Caco-2 (cell line): ENCODE data around the gene TESMIN. TPM values are rescaled to one million over a fixed set of nuclear protein-coding genes. Genes with fewer than 3 reads are reported as not detected.

Experiments
- BruUV-seq: library from RNA; stranded (reverse); fragments of 400-500 nt; replicated peaks from 2 replicates; lab custom pipeline; 2021; lab: Mats Ljungman, UMichigan
- CTCF ChIA-PET: fragments of 300-600 bp; sonication (Branson Sonifier 250); formaldehyde crosslinking; loops from one replicate; lab custom pipeline; 2022; ENCODE audit warnings: antibody characterized with exemption; lab: Charles Lee
- POLR2A ChIA-PET: fragments of 300-600 bp; sonication (Branson Sonifier 250); formaldehyde crosslinking; loops from one replicate; lab custom pipeline; 2022; ENCODE audit warnings: antibody characterized with exemption; lab: Charles Lee
- DNase-seq, 2 experiments: peaks; one replicate each; pipeline versions ENCODE4 v3.0.0 to v3.0.0-alpha.2; 2020 to 2022
- H3K27me3 ChIP-seq: replicated peaks from 2 replicates; pipeline ENCODE4 v1.6.0; 2011; ENCODE audit warnings: low read length; ENCODE audit not compliant: control insufficient read depth, insufficient read depth
- H3K36me3 ChIP-seq: 2 replicates; pipeline ENCODE4 v1.5.1; 2011; ENCODE audit warnings: low read length; ENCODE audit not compliant: control insufficient read depth, insufficient read depth
- H3K4me1 ChIP-seq: fragments of 250-450 bp; sonication (Bioruptor Pico); 2 replicates; pipeline ENCODE4 v1.5.1; 2020; ENCODE audit warnings: mild to moderate bottlenecking
- H3K4me3 ChIP-seq: 2 replicates; pipeline ENCODE4 v1.5.1; 2011; ENCODE audit warnings: low read depth, mild to moderate bottlenecking, control low read depth, low read length
- H3K9me3 ChIP-seq: fragments of 250-450 bp; sonication (Bioruptor Pico); 2 replicates; pipeline ENCODE4 v1.5.1; 2020; ENCODE audit warnings: mild to moderate bottlenecking, moderate library complexity
- H3K27ac Mint-ChIP-seq: one replicate; pipeline ENCODE4 v1.8.0; 2022; ENCODE audit warnings: mixed read lengths; ENCODE audit not compliant: unreplicated experiment
- H3K27me3 Mint-ChIP-seq: one replicate; pipeline ENCODE4 v1.8.0; 2022; ENCODE audit warnings: mixed read lengths; ENCODE audit not compliant: insufficient read depth, unreplicated experiment
- H3K36me3 Mint-ChIP-seq: one replicate; pipeline ENCODE4 v1.8.0; 2022; ENCODE audit warnings: mild to moderate bottlenecking, mixed read lengths; ENCODE audit not compliant: insufficient read depth, unreplicated experiment
- H3K4me1 Mint-ChIP-seq: one replicate; pipeline ENCODE4 v1.8.0; 2022; ENCODE audit warnings: low read depth, mixed read lengths; ENCODE audit not compliant: unreplicated experiment
- H3K4me3 Mint-ChIP-seq: one replicate; pipeline ENCODE4 v1.8.0; 2022; ENCODE audit warnings: mild to moderate bottlenecking, moderate library complexity, mixed read lengths; ENCODE audit not compliant: unreplicated experiment
- H3K9me3 Mint-ChIP-seq: one replicate; pipeline ENCODE4 v1.8.0; 2022; ENCODE audit warnings: mixed read lengths; ENCODE audit not compliant: unreplicated experiment
- intact Hi-C: fragments of 100-400 bp; cut with micrococcal nuclease; formaldehyde crosslinking; loops from one replicate; pipeline ENCODE4 v1.10.0; 2022; ENCODE audit not compliant: unreplicated experiment
- total RNA-seq: library from RNA; stranded (reverse); gene quantifications from 2 replicates; pipeline ENCODE4 v1.2.3, GENCODE V29; 2022
- TF ChIP-seq, protein P1 (sequence below), 2 experiments: fragments of 200-600 bp in 1 of 2; IDR thresholded peaks; 1 replicate in 1 of 2; 2 replicates in 1 of 2; pipeline versions ENCODE4 v1.5.1 to v1.8.0; 2011 to 2022; ENCODE audit warnings: antibody characterized with exemption in 1 of 2, control low read depth in 1 of 2, inconsistent platforms in 1 of 2, low read depth in 1 of 2, low read length in 1 of 2, mild to moderate bottlenecking in 1 of 2, moderate library complexity in 1 of 2; ENCODE audit not compliant: insufficient read depth in 1 of 2, severe bottlenecking in 1 of 2, unreplicated experiment in 1 of 2

The TESMIN gene
- total RNA-seq, 1 experiment from 2014 or later, result 26.2 TPM

DNA sequence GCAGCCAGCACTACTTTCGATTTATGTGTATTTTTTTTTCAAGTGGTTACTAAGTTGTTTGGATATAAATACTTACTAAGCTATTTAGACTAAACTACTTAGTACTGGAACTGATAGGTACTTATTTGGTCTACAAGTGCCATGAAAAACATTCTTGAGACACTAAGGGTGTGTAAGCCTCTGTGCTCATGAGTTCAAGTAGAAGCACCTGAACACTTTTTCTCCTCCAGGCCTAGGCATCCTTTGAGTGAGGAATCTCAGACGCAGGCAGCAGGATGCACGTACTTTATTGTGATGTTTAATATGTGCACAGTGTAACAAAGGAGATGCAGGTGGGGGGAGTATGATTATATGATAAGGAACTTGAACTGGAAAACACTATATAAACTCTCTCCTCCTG lies 7.8 kb downstream of the TESMIN start:
- H3K27me3 Mint-ChIP-seq, result no peaks in the 10 kb centered on the region
- no peak overlapping the region for H3K4me3 Mint-ChIP-seq

DNA sequence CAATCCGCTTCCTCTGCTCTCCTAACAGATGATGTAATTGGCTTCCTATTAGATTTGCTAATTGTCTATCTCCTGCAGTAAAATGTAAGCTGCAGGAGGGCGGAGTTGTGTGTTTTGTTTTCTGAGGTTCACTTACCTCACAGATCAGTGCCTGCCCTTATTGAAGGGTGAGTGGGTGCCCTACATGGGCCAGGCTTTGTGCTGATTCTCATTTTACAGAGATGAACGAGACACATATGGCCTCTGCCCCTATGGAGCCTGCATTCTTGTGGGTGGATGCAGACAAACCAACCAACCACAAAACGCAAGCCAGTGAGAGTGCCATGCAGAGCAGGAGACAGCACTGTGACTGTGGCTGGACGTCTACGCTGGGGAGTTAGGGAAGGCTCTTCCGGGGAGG lies 9.9 kb downstream of the TESMIN start:
- CTCF ChIA-PET, result no interaction called here
- H3K36me3 Mint-ChIP-seq, result peaks cover 13% of the 10 kb centered on the region
- H3K9me3 Mint-ChIP-seq, result no peaks in the 10 kb centered on the region

More for the DNA sequence above, 7.8 kb downstream of the TESMIN start:
- Mint-ChIP-seq H3K27ac (no peak overlapping the region), H3K9me3 (no peaks in the 10 kb centered on the region), H3K4me1 (no peaks in the 10 kb centered on the region), H3K36me3 (peaks cover 13% of the 10 kb centered on the region)
- no peaks in the 10 kb centered on the region; the same call in 1 of the 2 replicates for H3K36me3 ChIP-seq
- no peak for DNase-seq
- TF ChIP-seq, protein P1, sequence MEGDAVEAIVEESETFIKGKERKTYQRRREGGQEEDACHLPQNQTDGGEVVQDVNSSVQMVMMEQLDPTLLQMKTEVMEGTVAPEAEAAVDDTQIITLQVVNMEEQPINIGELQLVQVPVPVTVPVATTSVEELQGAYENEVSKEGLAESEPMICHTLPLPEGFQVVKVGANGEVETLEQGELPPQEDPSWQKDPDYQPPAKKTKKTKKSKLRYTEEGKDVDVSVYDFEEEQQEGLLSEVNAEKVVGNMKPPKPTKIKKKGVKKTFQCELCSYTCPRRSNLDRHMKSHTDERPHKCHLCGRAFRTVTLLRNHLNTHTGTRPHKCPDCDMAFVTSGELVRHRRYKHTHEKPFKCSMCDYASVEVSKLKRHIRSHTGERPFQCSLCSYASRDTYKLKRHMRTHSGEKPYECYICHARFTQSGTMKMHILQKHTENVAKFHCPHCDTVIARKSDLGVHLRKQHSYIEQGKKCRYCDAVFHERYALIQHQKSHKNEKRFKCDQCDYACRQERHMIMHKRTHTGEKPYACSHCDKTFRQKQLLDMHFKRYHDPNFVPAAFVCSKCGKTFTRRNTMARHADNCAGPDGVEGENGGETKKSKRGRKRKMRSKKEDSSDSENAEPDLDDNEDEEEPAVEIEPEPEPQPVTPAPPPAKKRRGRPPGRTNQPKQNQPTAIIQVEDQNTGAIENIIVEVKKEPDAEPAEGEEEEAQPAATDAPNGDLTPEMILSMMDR (IDR thresholded peaks at IDR 0.05; ENCODE audit: insufficient read depth in 1 of 2, low read depth in 1 of 2, low read length in 1 of 2, severe bottlenecking in 1 of 2, unreplicated experiment in 1 of 2), result no peak
- POLR2A ChIA-PET, result no interaction called here
- intact Hi-C loops, result no loop called here
- no peak overlapping the region for H3K4me3 ChIP-seq
- H3K9me3 ChIP-seq, result no peaks in the 10 kb centered on the region
- no peaks in the 10 kb centered on the region for H3K27me3 ChIP-seq
- H3K4me1 ChIP-seq, result no peaks in the 10 kb centered on the region
- CTCF ChIA-PET, result no interaction called here
- no TSS peak for BruUV-seq

DNA sequence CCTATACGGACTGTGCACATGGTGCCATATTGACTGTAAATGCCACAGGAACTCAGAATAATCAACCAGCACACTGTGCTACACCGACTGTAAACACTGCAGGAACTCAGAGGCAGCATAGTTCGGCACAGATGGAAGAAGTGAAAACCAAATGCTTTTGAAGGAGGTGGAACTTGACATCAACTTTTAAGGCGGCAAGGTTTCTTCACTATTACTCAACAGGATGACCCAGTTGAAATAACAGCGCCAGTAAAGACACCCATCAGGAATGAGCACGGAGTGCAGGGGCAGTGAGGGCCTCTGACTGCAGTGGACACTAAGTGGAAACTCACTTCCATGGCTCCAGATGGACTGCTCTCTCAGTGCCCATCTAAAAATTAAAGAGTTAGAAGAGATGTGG lies 15.7 kb downstream of the TESMIN start:
- Mint-ChIP-seq H3K36me3 (no peaks in the 10 kb centered on the region), H3K4me3 (no peak overlapping the region), H3K9me3 (no peaks in the 10 kb centered on the region), H3K27me3 (peaks cover 6% of the 10 kb centered on the region), H3K27ac (no peak overlapping the region), H3K4me1 (no peaks in the 10 kb centered on the region)
- TF ChIP-seq, protein P1 (IDR thresholded peaks at IDR 0.05; ENCODE audit: insufficient read depth in 1 of 2, low read depth in 1 of 2, low read length in 1 of 2, severe bottlenecking in 1 of 2, unreplicated experiment in 1 of 2), result no peak
- H3K4me1 ChIP-seq, result no peaks in the 10 kb centered on the region
- ChIA-PET CTCF (no interaction called here), POLR2A (no interaction called here)
- intact Hi-C loops, result no loop called here
- no TSS peak for BruUV-seq
- H3K36me3 ChIP-seq, result no peaks in the 10 kb centered on the region
- 0 out of 2 replicates have a peak, but pooled peaks cover 1% of the 10 kb centered on the region for H3K27me3 ChIP-seq
- H3K9me3 ChIP-seq, result no peaks in the 10 kb centered on the region
- no peak for DNase-seq
- H3K4me3 ChIP-seq, result no peak overlapping the region

More for the DNA sequence above, 9.9 kb downstream of the TESMIN start:
- BruUV-seq, result no TSS peak
- POLR2A ChIA-PET, result no interaction called here
- Histone ChIP-seq H3K4me1 (no peaks in the 10 kb centered on the region), H3K36me3 (no peaks in the 10 kb centered on the region; the same call in 1 of the 2 replicates), H3K4me3 (no peak overlapping the region), H3K9me3 (no peaks in the 10 kb centered on the region), H3K27me3 (no peaks in the 10 kb centered on the region)
- TF ChIP-seq, protein P1 (IDR thresholded peaks at IDR 0.05; ENCODE audit: insufficient read depth in 1 of 2, low read depth in 1 of 2, low read length in 1 of 2, severe bottlenecking in 1 of 2, unreplicated experiment in 1 of 2), result no peak
- no peak for DNase-seq
- Mint-ChIP-seq H3K4me3 (no peak overlapping the region), H3K27me3 (no peaks in the 10 kb centered on the region), H3K27ac (no peak overlapping the region), H3K4me1 (no peaks in the 10 kb centered on the region)
- intact Hi-C loops, result no loop called here
